Neuronal stem cell (in vitro differentiated cells): Measurements from ENCODE around the gene MGLL.

Experiments used
- DNase-seq: peaks from one replicate; pipeline ENCODE4 v3.0.0-alpha.2; 2013; ENCODE audit warnings: low spot score
- H2AFZ ChIP-seq: one replicate; pipeline ENCODE4 v1.6.1; 2013; ENCODE audit warnings: mild to moderate bottlenecking, low read length, inconsistent platforms
- H2AK5ac ChIP-seq: 2 replicates; pipeline ENCODE4 v1.6.1; 2013; ENCODE audit warnings: low read depth, mild to moderate bottlenecking, inconsistent platforms, low read length, moderate library complexity, mixed read lengths
- H2BK120ac ChIP-seq: 2 replicates; pipeline ENCODE4 v1.6.1; 2013; ENCODE audit warnings: low read depth, mild to moderate bottlenecking, inconsistent platforms, low read length, moderate library complexity, mixed read lengths
- H2BK12ac ChIP-seq: one replicate; pipeline ENCODE4 v1.6.1; 2013; ENCODE audit warnings: low read length, inconsistent platforms
- H2BK15ac ChIP-seq: 2 replicates; pipeline ENCODE4 v1.6.1; 2013; ENCODE audit warnings: mild to moderate bottlenecking, low read length, inconsistent platforms, mixed read lengths
- H2BK5ac ChIP-seq: one replicate; pipeline ENCODE4 v1.6.1; 2013; ENCODE audit warnings: inconsistent platforms, mild to moderate bottlenecking, low read length, moderate library complexity
- H3K14ac ChIP-seq: one replicate; pipeline ENCODE4 v1.6.1; 2013; ENCODE audit warnings: low read length, inconsistent platforms
- H3K18ac ChIP-seq: 2 replicates; pipeline ENCODE4 v1.6.1; 2013; ENCODE audit warnings: low read length, inconsistent platforms
- H3K23ac ChIP-seq: 2 replicates; pipeline ENCODE4 v1.6.1; 2013; ENCODE audit warnings: low read depth, mild to moderate bottlenecking, mixed read lengths, low read length, inconsistent platforms; ENCODE audit not compliant: poor library complexity
- H3K27ac ChIP-seq: replicated peaks from 3 replicates; pipeline ENCODE4 v1.5.1; 2013; ENCODE audit warnings: low read length, inconsistent platforms
- H3K27me3 ChIP-seq, 3 experiments: 2 replicates each; pipeline ENCODE4 v1.6.1; 2013; ENCODE audit warnings: low read length in 3 of 3, mild to moderate bottlenecking in 2 of 3, inconsistent platforms in 1 of 3, low read depth in 1 of 3, mixed read lengths in 1 of 3, moderate library complexity in 1 of 3; ENCODE audit not compliant: control insufficient read depth in 3 of 3, insufficient read depth in 3 of 3
- H3K36me3 ChIP-seq, 2 donors: replicated peaks in 1 of 2; 2 replicates each; pipeline ENCODE4 v1.6.1; 2013; ENCODE audit warnings: low read length in 2 of 2; ENCODE audit not compliant: control insufficient read depth in 2 of 2, insufficient read depth in 2 of 2
- H3K4ac ChIP-seq: 2 replicates; pipeline ENCODE4 v1.6.1; 2013; ENCODE audit warnings: inconsistent platforms, mild to moderate bottlenecking, low read length, moderate library complexity
- H3K4me1 ChIP-seq, 2 donors: 1 replicate in 1 of 2; 2 replicates in 1 of 2; pipeline ENCODE4 v1.6.1; 2013; ENCODE audit warnings: low read length in 2 of 2, low read depth in 1 of 2; ENCODE audit not compliant: control insufficient read depth in 2 of 2, insufficient read depth in 1 of 2
- H3K4me2 ChIP-seq: one replicate; pipeline ENCODE4 v1.6.1; 2013; ENCODE audit warnings: mild to moderate bottlenecking, low read length, inconsistent platforms; ENCODE audit not compliant: insufficient read depth, poor library complexity, severe bottlenecking
- H3K4me3 ChIP-seq, 2 donors: 2 replicates each; pipeline ENCODE4 v1.5.1; 2013; ENCODE audit warnings: low read length in 2 of 2, mild to moderate bottlenecking in 2 of 2, inconsistent platforms in 1 of 2, moderate library complexity in 1 of 2
- H3K79me1 ChIP-seq: one replicate; pipeline ENCODE4 v1.6.1; 2013; ENCODE audit warnings: low read depth, mild to moderate bottlenecking, inconsistent platforms, low read length, moderate library complexity
- H3K9ac ChIP-seq: one replicate; pipeline ENCODE4 v1.6.1; 2013; ENCODE audit warnings: mild to moderate bottlenecking, low read depth, low read length, inconsistent platforms; ENCODE audit not compliant: poor library complexity
- H3K9me3 ChIP-seq, 2 donors: replicated peaks in 1 of 2; 2 replicates each; pipeline versions ENCODE3 to v1.6.1; 2013; ENCODE audit warnings: low read length in 2 of 2, mild to moderate bottlenecking in 2 of 2, inconsistent platforms in 1 of 2, low read depth in 1 of 2, mixed read lengths in 1 of 2, moderate library complexity in 1 of 2; ENCODE audit not compliant: control insufficient read depth in 2 of 2, insufficient read depth in 1 of 2
- H4K8ac ChIP-seq: one replicate; pipeline ENCODE4 v1.6.1; 2013; ENCODE audit warnings: low read depth, mild to moderate bottlenecking, inconsistent platforms, low read length, moderate library complexity
- H4K91ac ChIP-seq: one replicate; pipeline ENCODE4 v1.6.1; 2013; ENCODE audit warnings: low read length, low read depth, mild to moderate bottlenecking, inconsistent platforms; ENCODE audit not compliant: poor library complexity
- WGBS, 2 donors: extraction: QIAGEN DNeasy Blood & Tissue Kit; methylation state at CpG; one replicate each; pipeline ENCODE4 v1.1.7; 2013; ENCODE audit warnings: missing lambda C conversion rate in 2 of 2, mixed read lengths in 1 of 2; ENCODE audit not compliant: insufficient read length in 2 of 2, insufficient replicate concordance in 1 of 2; ENCODE audit errors: extremely low coverage in 2 of 2; 5-methylcytosine and 5-hydroxymethylcytosine counted together

The MGLL gene

DNA sequence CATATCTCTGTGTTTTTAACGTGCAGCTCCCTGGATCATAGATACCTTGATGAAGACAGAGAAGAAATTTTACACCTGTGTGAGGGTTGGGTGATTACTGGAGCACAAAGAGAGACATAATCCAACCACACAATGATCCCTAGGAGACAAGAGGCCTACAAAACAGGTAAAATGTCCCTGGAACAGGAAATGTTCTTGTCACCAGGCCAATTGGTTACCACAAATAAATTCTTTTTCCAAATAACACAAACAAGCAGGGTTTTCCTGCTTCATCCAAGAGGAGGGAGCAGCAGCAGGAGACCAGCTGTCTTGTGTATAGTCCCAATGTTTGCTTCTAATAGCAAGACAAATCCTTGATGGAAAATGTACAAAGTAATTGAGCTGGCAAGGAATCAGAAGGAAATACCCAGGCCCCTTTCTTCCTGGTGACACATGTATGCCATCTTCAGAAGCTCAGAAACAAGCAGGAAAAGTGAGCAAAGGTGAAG lies 1.4 kb downstream of the MGLL start:
- Histone ChIP-seq H3K4me3 (no peak overlapping the region), H3K27me3 (peaks cover 11 to 80% (median 30%) of the 10 kb centered on the region in 3 experiments)

DNA sequence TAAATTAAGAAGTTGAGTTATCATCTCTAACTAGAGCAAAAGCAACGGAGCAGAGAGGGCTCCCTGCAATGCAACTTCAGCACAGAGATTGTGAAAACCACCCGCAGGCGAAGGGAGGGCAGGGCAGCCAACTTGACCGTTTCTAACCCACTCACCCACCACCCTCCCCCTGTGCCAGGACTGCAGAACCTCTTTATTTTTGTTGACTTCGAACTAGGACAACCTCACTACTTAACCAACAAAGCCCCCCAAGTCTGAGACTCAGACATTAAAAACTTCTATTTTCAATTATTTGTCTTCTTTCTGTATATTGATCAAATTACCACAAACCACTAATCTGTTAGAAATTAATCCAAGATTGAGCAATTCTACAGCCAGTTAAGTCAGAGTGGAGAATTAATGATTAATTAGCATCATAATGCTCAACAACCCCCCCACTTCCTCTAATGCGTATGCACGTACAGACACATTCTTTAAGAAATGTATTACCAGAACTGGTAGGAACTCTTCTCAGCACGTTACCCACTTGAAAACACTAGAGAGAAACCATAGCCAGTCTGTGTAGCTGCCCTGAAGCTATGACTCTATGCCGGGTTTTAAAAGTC lies 2.0 kb downstream of the MGLL start:
- no peak overlapping the region for H3K18ac ChIP-seq
- H2AFZ ChIP-seq, result no peak overlapping the region
- H3K4ac ChIP-seq, result no peak overlapping the region
- H3K9ac ChIP-seq, result no peak overlapping the region
- no peak overlapping the region for H2BK120ac ChIP-seq
- peaks cover 0 to 4% of the 10 kb centered on the region in 2 donors for H3K9me3 ChIP-seq
- no peak overlapping the region for H3K4me2 ChIP-seq
- H3K79me1 ChIP-seq, result peaks cover 1% of the 10 kb centered on the region
- H3K23ac ChIP-seq, result no peak overlapping the region
- peaks cover 1 to 4% of the 10 kb centered on the region in 2 donors for H3K4me1 ChIP-seq
- H3K36me3 ChIP-seq, result no peaks in the 10 kb centered on the region
- no peak overlapping the region for H2BK15ac ChIP-seq
- H2AK5ac ChIP-seq, result no peak overlapping the region
- WGBS, 2 donors, result no CpG with 5 or more reads among the region's 9 CpGs
- H2BK5ac ChIP-seq, result no peak overlapping the region
- DNase-seq, result no peak
- no peak overlapping the region for H2BK12ac ChIP-seq
- no peak overlapping the region for H3K14ac ChIP-seq
- H3K27me3 ChIP-seq, result peaks cover 11 to 76% (median 30%) of the 10 kb centered on the region in 3 experiments
- H4K8ac ChIP-seq, result no peak overlapping the region
- no peak overlapping the region for H3K27ac ChIP-seq
- no peak overlapping the region for H4K91ac ChIP-seq
- H3K4me3 ChIP-seq, result no peak overlapping the region

More for the DNA sequence above, 1.4 kb downstream of the MGLL start:
- no peak overlapping the region for H2BK15ac ChIP-seq
- H2AFZ ChIP-seq, result no peak overlapping the region
- no peak overlapping the region for H4K91ac ChIP-seq
- no peak for DNase-seq
- no CpG with 5 or more reads among the region's 1 CpG for WGBS, 2 donors
- no peak overlapping the region for H3K27ac ChIP-seq
- no peak overlapping the region for H2BK5ac ChIP-seq
- no peak overlapping the region for H2AK5ac ChIP-seq
- H3K14ac ChIP-seq, result no peak overlapping the region
- no peak overlapping the region for H3K4me2 ChIP-seq
- no peak overlapping the region for H3K9ac ChIP-seq
- H2BK120ac ChIP-seq, result no peak overlapping the region
- peaks cover 1% of the 10 kb centered on the region for H3K79me1 ChIP-seq
- H3K36me3 ChIP-seq, result no peaks in the 10 kb centered on the region
- H3K23ac ChIP-seq, result no peak overlapping the region
- H2BK12ac ChIP-seq, result no peak overlapping the region
- H3K9me3 ChIP-seq, result peaks cover 0 to 2% of the 10 kb centered on the region in 2 donors
- no peak overlapping the region for H3K4ac ChIP-seq
- H4K8ac ChIP-seq, result no peak overlapping the region
- peaks cover 1 to 4% of the 10 kb centered on the region in 2 donors for H3K4me1 ChIP-seq
- H3K18ac ChIP-seq, result no peak overlapping the region

DNA sequence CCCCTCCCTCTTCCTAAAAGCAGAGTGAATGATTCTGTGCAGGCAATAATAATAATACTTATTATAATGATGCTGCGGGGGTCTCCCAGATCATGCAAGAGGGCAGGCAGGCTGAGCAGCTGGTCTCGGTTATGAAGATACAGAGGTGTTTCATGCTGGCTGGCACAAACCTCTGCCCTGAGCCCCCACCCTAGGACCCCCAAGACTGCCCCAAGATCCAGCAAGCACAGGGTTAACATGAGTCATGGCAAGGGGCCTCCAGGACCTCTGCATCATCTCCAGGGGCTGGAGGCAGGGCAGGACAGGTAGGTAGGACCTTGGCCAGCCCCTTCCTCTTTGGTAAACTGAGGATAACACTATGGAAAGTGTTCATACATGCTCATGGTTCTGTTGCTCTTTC lies 2.7 kb downstream of the MGLL start:
- no peak for DNase-seq
- peaks cover 11 to 71% (median 30%) of the 10 kb centered on the region in 3 experiments for H3K27me3 ChIP-seq

DNA sequence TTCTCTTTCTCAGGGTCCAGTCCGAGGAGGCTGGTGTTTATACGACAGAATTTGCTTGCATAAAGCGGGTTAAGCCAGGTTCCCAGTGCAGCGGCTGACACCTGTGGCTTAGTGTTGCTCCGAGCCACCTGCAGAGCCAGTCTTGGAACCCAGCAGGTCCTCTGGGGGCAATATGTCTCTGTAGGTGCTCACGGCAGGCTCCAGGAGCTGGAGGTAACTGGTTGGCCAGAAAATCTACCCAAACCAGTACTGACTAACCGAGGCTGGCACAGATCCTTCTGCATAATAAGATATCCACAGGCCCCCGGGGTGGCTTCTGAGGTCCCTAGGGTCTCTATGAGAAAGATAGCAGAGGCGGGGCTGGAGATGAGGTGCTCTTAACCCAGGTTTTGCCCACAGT lies 3.2 kb downstream of the MGLL start:
- H3K36me3 ChIP-seq, result no peaks in the 10 kb centered on the region
- no peak overlapping the region for H3K27ac ChIP-seq
- no peak overlapping the region for H3K4me3 ChIP-seq
- H4K8ac ChIP-seq, result no peak overlapping the region
- no peak overlapping the region for H3K9ac ChIP-seq
- no peak overlapping the region for H4K91ac ChIP-seq
- H2AFZ ChIP-seq, result no peak overlapping the region
- H3K18ac ChIP-seq, result no peak overlapping the region
- H3K4me2 ChIP-seq, result no peak overlapping the region
- no peak overlapping the region for H2BK15ac ChIP-seq
- peaks cover 0 to 6% of the 10 kb centered on the region in 2 donors for H3K9me3 ChIP-seq
- no peak overlapping the region for H2AK5ac ChIP-seq
- DNase-seq, result no peak
- no peak overlapping the region for H3K14ac ChIP-seq
- no peak overlapping the region for H2BK120ac ChIP-seq
- peaks cover 1 to 11% of the 10 kb centered on the region in 2 donors for H3K4me1 ChIP-seq
- H3K4ac ChIP-seq, result no peak overlapping the region
- no peak overlapping the region for H3K23ac ChIP-seq
- no peak overlapping the region for H2BK5ac ChIP-seq
- peaks cover 11 to 66% (median 29%) of the 10 kb centered on the region in 3 experiments for H3K27me3 ChIP-seq
- WGBS, 2 donors, result no CpG with 5 or more reads among the region's 9 CpGs
- H3K79me1 ChIP-seq, result peaks cover 1% of the 10 kb centered on the region
- no peak overlapping the region for H2BK12ac ChIP-seq

More for the DNA sequence above, 2.7 kb downstream of the MGLL start:
- Histone ChIP-seq H3K79me1 (peaks cover 1% of the 10 kb centered on the region), H3K9me3 (peaks cover 0 to 6% of the 10 kb centered on the region in 2 donors), H3K14ac (no peak overlapping the region), H3K4me1 (peaks cover 1 to 7% of the 10 kb centered on the region in 2 donors), H3K4me2 (no peak overlapping the region), H3K18ac (no peak overlapping the region), H3K27ac (no peak overlapping the region), H4K8ac (no peak overlapping the region), H2BK5ac (no peak overlapping the region), H2BK15ac (no peak overlapping the region), H2AFZ (no peak overlapping the region), H2BK12ac (no peak overlapping the region), H3K4me3 (no peak overlapping the region), H3K9ac (no peak overlapping the region), H3K36me3 (no peaks in the 10 kb centered on the region), H2AK5ac (no peak overlapping the region), H4K91ac (no peak overlapping the region), H3K4ac (no peak overlapping the region), H2BK120ac (no peak overlapping the region), H3K23ac (no peak overlapping the region)
- WGBS, 2 donors, result no CpG with 5 or more reads among the region's 2 CpGs
